Activated T-helper 2 cell treated with anti-CD3 and anti-CD28 coated beads, Interferon-gamma antibody, Interleukin-2, Interleukin-4, amounts not matched to agents 10 μg/mL and 5 μg/mL and 100 μg/mL, durations not matched to agents 14 hours and 24 hours and 36 hours (primary cell): ENCODE data around the gene FAM131B. TPM values are rescaled to one million over a fixed set of nuclear protein-coding genes. Genes with fewer than 3 reads are reported as not detected.
A peak's percentile ranks its signal among the peaks of the same experiment; 100 is the strongest.

Experiments used
- DNase-seq: peaks from one replicate; pipeline ENCODE4 v3.0.0; 2021; ENCODE audit warnings: low spot score
- H3K27ac Mint-ChIP-seq: one replicate; pipeline ENCODE4 v1.8.0; 2021; ENCODE audit warnings: mixed read lengths
- H3K27me3 Mint-ChIP-seq: one replicate; pipeline ENCODE4 v1.8.0; 2021; ENCODE audit warnings: low read depth, mixed read lengths
- H3K36me3 Mint-ChIP-seq: one replicate; pipeline ENCODE4 v1.8.0; 2021; ENCODE audit warnings: low read depth, mixed read lengths
- H3K4me1 Mint-ChIP-seq: one replicate; pipeline ENCODE4 v1.8.0; 2021; ENCODE audit warnings: low read depth, mixed read lengths
- H3K4me3 Mint-ChIP-seq: one replicate; pipeline ENCODE4 v1.8.0; 2021; ENCODE audit warnings: low read depth, mild to moderate bottlenecking, moderate library complexity, mixed read lengths
- H3K9me3 Mint-ChIP-seq: one replicate; pipeline ENCODE4 v1.8.0; 2021; ENCODE audit warnings: mixed read lengths
- intact Hi-C: fragments of 100-400 bp; cut with micrococcal nuclease; formaldehyde crosslinking; loops from one replicate; pipeline ENCODE4 v1.15.1; 2023
- total RNA-seq: library from RNA; stranded (reverse); gene quantifications from 2 replicates; pipeline ENCODE4 v1.2.3, GENCODE V29; 2022

FAM131B gene
- total RNA-seq, 1 donor from 2014 or later = 1.3 TPM

DNA sequence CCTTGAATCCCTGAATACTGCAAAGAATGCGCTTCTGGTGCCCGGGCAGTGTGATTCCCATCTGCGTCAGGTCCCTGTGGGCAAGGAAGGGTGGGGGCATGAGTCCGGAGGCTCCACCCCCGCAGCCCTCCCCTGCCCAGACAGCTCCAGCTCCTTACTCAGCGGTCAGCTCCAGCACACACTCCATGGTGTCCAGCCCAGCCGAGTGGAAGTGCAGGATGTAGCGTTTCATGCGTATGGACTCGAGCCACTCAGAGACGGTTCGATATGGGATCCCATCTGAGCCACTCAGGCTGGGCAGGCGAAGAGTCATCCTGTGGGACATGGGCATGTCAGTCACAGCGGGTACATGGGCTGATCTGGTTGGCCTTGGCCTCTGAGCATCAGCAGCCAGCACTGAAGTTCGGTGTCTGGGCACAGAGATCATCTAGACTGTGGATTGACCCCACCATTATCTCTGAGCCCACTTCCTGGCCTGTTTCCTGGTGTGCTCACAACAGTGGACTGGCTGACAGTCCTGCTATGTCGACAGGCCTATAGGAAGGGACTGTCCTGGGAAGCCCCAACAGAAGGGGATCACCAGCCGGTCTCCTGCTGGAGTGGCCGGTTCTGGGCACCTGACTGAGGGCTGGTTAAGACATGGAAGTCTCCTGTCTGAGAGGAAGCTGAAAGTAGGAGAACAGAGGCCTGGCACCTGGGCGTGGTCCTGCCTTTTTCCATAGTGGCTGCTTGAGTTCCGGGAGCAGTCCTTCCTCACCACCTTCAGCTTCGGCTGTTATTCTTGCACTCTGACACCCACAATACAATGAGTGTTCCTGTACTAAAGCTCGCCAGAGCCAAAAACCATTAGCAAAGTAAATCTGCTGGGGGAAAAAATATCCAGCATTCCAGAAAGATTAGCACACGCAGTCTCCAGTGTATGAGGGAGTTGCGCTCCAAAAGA, 29.2 kb upstream of the FAM131B start:
- Mint-ChIP-seq H3K36me3 (peaks cover 37% of the 10 kb centered on the region), H3K27ac (no peak overlapping the region), H3K4me3 (no peak overlapping the region), H3K27me3 (no peaks in the 10 kb centered on the region), H3K9me3 (no peaks in the 10 kb centered on the region), H3K4me1 (peaks cover 10% of the 10 kb centered on the region)
- intact Hi-C loops = no loop called here
- no peak for DNase-seq

DNA sequence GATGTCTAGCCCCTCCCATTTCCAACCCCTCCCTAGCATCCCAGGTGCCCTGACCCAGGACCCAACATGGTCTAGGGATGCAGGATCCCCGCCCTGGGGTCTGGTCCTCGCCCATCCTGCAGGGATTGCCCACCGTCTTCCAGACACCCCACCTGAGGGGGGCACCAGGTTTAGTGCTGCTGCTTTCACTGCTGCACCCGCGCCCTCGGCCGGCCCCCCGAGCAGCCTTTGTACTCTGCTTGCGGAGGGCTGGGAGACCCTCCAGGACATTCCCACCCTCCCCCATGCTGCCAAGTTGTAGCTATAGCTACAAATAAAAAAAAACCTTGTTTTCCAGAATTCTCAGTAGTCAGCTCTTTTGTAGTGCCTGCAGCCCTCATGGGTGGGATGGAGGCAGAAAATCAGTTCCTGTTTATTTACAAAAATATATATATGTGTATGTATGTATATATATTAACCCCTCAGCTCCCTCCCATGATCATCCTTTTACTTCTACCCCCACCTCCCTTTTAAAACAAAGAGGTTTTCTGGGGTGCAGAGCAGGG, 28.3 kb upstream of the FAM131B start:
- intact Hi-C loops = no loop called here
- H3K27me3 Mint-ChIP-seq = no peaks in the 10 kb centered on the region
- no peak overlapping the region for H3K4me3 Mint-ChIP-seq
- no peaks in the 10 kb centered on the region for H3K9me3 Mint-ChIP-seq
- no peak for DNase-seq
- no peak overlapping the region for H3K27ac Mint-ChIP-seq
- peaks cover 37% of the 10 kb centered on the region for H3K36me3 Mint-ChIP-seq
- peaks cover 10% of the 10 kb centered on the region for H3K4me1 Mint-ChIP-seq

GRCh38 chr7:143390104-143390772, 27.7 kb upstream of the FAM131B start:
- Mint-ChIP-seq H3K27ac (peak overlapping the region; percentile 18), H3K4me1 (peaks cover 10% of the 10 kb centered on the region), H3K4me3 (no peak overlapping the region), H3K27me3 (no peaks in the 10 kb centered on the region), H3K9me3 (no peaks in the 10 kb centered on the region), H3K36me3 (peaks cover 37% of the 10 kb centered on the region)
- intact Hi-C loops = no loop called here
- no peak for DNase-seq

GRCh38 chr7:143389316-143390103, 27.0 kb upstream of the FAM131B start:
- H3K36me3 Mint-ChIP-seq = peaks cover 37% of the 10 kb centered on the region
- H3K9me3 Mint-ChIP-seq = no peaks in the 10 kb centered on the region
- H3K4me1 Mint-ChIP-seq = peaks cover 10% of the 10 kb centered on the region
- H3K27ac Mint-ChIP-seq = peak overlapping the region; percentile 18
- no peak for DNase-seq
- intact Hi-C loops = no loop called here
- H3K27me3 Mint-ChIP-seq = no peaks in the 10 kb centered on the region
- H3K4me3 Mint-ChIP-seq = no peak overlapping the region

DNA sequence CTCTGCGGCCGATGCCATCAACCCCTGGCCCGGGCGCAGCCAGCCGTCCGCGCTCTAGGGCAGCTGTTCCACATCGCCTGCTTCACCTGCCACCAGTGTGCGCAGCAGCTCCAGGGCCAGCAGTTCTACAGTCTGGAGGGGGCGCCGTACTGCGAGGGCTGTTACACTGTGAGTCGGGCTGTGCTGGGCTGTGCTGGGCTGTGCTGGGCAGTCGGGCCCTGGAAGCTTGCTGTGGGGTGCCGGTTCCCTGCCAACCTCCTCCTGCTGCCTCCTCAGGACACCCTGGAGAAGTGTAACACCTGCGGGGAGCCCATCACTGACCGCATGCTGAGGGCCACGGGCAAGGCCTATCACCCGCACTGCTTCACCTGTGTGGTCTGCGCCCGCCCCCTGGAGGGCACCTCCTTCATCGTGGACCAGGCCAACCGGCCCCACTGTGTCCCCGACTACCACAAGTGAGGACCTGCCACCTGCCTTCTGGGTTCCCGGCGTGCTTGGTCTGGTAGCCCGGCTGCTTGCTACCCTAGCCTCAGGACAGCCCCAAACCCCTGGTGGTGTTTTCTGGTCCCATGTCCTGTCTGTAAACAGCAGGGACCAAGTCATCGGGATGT, 26.1 kb upstream of the FAM131B start:
- H3K4me3 Mint-ChIP-seq = no peak overlapping the region
- peaks cover 37% of the 10 kb centered on the region for H3K36me3 Mint-ChIP-seq
- no peak overlapping the region for H3K27ac Mint-ChIP-seq
- H3K4me1 Mint-ChIP-seq = peaks cover 10% of the 10 kb centered on the region
- intact Hi-C loops = no loop called here
- H3K27me3 Mint-ChIP-seq = no peaks in the 10 kb centered on the region
- H3K9me3 Mint-ChIP-seq = no peaks in the 10 kb centered on the region
- DNase-seq = no peak

GRCh38 chr7:143388051-143388450, 25.5 kb upstream of the FAM131B start:
- intact Hi-C loops = no loop called here
- no peak for DNase-seq
- Mint-ChIP-seq H3K4me3 (no peak overlapping the region), H3K4me1 (peaks cover 12% of the 10 kb centered on the region), H3K27me3 (no peaks in the 10 kb centered on the region), H3K36me3 (peaks cover 36% of the 10 kb centered on the region), H3K27ac (no peak overlapping the region), H3K9me3 (no peaks in the 10 kb centered on the region)

GRCh38 chr7:143387156-143387975, 24.9 kb upstream of the FAM131B start:
- Mint-ChIP-seq H3K36me3 (peaks cover 30% of the 10 kb centered on the region), H3K27ac (no peak overlapping the region), H3K27me3 (no peaks in the 10 kb centered on the region), H3K9me3 (no peaks in the 10 kb centered on the region), H3K4me3 (no peak overlapping the region), H3K4me1 (peaks cover 18% of the 10 kb centered on the region)
- intact Hi-C loops = loop anchor here (2.0 kb wide), 1 partner anchor 19 kb away; no protein-coding TSS in a partner anchor
- DNase-seq = no peak

GRCh38 chr7:143385891-143386781, 23.6 kb upstream of the FAM131B start:
- H3K4me3 Mint-ChIP-seq = no peak overlapping the region
- peaks cover 19% of the 10 kb centered on the region for H3K4me1 Mint-ChIP-seq
- H3K27ac Mint-ChIP-seq = no peak overlapping the region
- intact Hi-C loops = loop anchor here (2.0 kb wide), 1 partner anchor 21 kb away; no protein-coding TSS in a partner anchor
- no peaks in the 10 kb centered on the region for H3K9me3 Mint-ChIP-seq
- H3K27me3 Mint-ChIP-seq = no peaks in the 10 kb centered on the region
- peaks cover 25% of the 10 kb centered on the region for H3K36me3 Mint-ChIP-seq
- DNase-seq = peak; percentile 40

GRCh38 chr7:143384661-143385631, 22.4 kb upstream of the FAM131B start:
- no peaks in the 10 kb centered on the region for H3K27me3 Mint-ChIP-seq
- no peaks in the 10 kb centered on the region for H3K9me3 Mint-ChIP-seq
- H3K4me3 Mint-ChIP-seq = no peak overlapping the region
- H3K27ac Mint-ChIP-seq = no peak overlapping the region
- H3K4me1 Mint-ChIP-seq = peaks cover 18% of the 10 kb centered on the region
- intact Hi-C loops = loop anchor here (5.0 kb wide), 2 partner anchors 78 to 123 kb away; partner anchors contain the start of gene GSTK1
- no peak for DNase-seq
- peaks cover 16% of the 10 kb centered on the region for H3K36me3 Mint-ChIP-seq

DNA sequence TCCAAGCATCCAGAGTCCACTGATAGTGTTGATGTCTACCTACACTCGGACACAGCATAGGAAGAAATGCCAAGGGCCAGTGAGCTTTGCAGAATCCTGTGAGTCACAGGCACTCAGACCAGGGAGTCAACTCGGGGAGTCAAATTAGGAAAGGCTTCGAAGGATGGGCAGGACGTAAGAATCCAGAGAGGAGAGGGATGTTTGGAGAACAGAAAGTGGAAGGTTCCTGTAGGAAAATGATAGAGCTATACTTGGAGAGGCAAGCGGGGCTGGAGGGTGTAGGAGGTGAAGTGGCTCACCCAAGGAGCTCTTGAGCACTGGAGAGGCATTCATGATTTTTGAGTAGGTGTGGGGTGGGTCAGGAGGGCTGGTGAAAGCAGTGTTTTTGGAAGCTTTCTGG, 21.6 kb upstream of the FAM131B start:
- intact Hi-C loops = loop anchor here (5.0 kb wide), 2 partner anchors 77 to 122 kb away; partner anchors contain the start of gene GSTK1
- peaks cover 8% of the 10 kb centered on the region for H3K36me3 Mint-ChIP-seq

More for the DNA sequence above, 21.6 kb upstream of the FAM131B start:
- H3K27ac Mint-ChIP-seq = no peak overlapping the region
- peaks cover 19% of the 10 kb centered on the region for H3K4me1 Mint-ChIP-seq
- DNase-seq = no peak
- no peaks in the 10 kb centered on the region for H3K9me3 Mint-ChIP-seq
- H3K27me3 Mint-ChIP-seq = no peaks in the 10 kb centered on the region
- H3K4me3 Mint-ChIP-seq = no peak overlapping the region
